Measurements from ENCODE around the gene GRWD1.

DNA sequence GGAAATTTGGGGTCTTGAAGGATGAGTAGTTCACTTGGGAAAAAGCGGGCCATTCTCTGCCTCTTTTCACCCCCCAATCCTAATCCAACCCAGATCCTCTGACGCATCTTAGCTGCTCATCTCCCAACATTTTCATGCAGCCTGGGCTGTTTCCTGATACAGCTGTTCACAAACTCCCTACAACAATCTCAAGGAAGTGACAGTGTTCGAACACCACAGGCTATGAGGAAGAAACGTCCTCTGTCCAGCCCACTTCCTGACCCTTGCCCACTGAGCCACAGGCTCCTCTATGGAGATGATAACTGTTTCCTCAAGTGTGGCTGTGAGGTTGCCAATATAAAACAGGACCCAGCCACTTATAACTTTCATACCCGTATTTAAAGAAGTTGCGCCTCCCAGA is 49.6 kb downstream of the GRWD1 start:
- TF ChIP-seq POLR2AphosphoS5 (IDR thresholded peaks at IDR 0.05; ENCODE audit: borderline replicate concordance, low read depth, low read length): no peak
- no peak for TF ChIP-seq EZH2 (IDR thresholded peaks at IDR 0.05)

Measured in SK-N-MC (cell line).